Neural cell (in vitro differentiated cells): ENCODE measurements around the gene OR1K1.

Experiments used
- CTCF ChIP-seq: fragments of 450-650 bp; IDR thresholded peaks from 2 replicates; pipeline ENCODE4 v1.5.1; 2014; ENCODE audit warnings: antibody characterized with exemption, mild to moderate bottlenecking, moderate library complexity; ENCODE audit not compliant: poor library complexity, severe bottlenecking
- EP300 ChIP-seq: fragments of 450-650 bp; conservative IDR thresholded peaks from 2 replicates; pipeline ENCODE4 v1.6.1; 2014; ENCODE audit warnings: antibody characterized with exemption, mild to moderate bottlenecking, moderate library complexity; ENCODE audit not compliant: poor library complexity, severe bottlenecking
- EZH2 ChIP-seq: fragments of 200-600, 300-800 bp; shearing (Covaris generic), sonication (generic); IDR thresholded peaks from 2 replicates; pipeline ENCODE4 v1.6.1; 2014; ENCODE audit warnings: antibody characterized with exemption, low read length, borderline replicate concordance, mild to moderate bottlenecking; ENCODE audit not compliant: insufficient read depth, poor library complexity, severe bottlenecking
- MXI1 ChIP-seq: fragments of 450-650 bp; conservative IDR thresholded peaks from 2 replicates; pipeline ENCODE4 v1.6.1; 2014; ENCODE audit warnings: antibody characterized with exemption, mild to moderate bottlenecking; ENCODE audit not compliant: poor library complexity, severe bottlenecking
- POLR2AphosphoS5 ChIP-seq: IDR thresholded peaks from 2 replicates; pipeline ENCODE4 v1.6.1; 2012
- RAD21 ChIP-seq: fragments of 450-650 bp; conservative IDR thresholded peaks from 2 replicates; pipeline ENCODE4 v1.6.1; 2014; ENCODE audit warnings: antibody characterized with exemption, mild to moderate bottlenecking, moderate library complexity
- REST ChIP-seq: IDR thresholded peaks from 2 replicates; pipeline ENCODE4 v1.6.1; 2012; ENCODE audit warnings: borderline replicate concordance
- SMC3 ChIP-seq: fragments of 450-650 bp; conservative IDR thresholded peaks from 2 replicates; pipeline ENCODE4 v1.6.1; 2014; ENCODE audit warnings: antibody characterized with exemption, mild to moderate bottlenecking, moderate library complexity; ENCODE audit not compliant: poor library complexity
- TAF1 ChIP-seq: IDR thresholded peaks from 2 replicates; pipeline ENCODE4 v1.6.1; 2012; ENCODE audit warnings: low read depth

- TF ChIP-seq CTCF (no peak), REST (no peak), POLR2AphosphoS5 (no peak), EZH2 (no peak), RAD21 (no peak), EP300 (no peak), MXI1 (no peak), TAF1 (no peak), SMC3 (no peak)
Observed at GRCh38 chr9:122785269-122785668, 14.7 kb upstream of the OR1K1 start.
